ENCODE results near the gene PNMA6E. TPM values are rescaled to one million over a fixed set of nuclear protein-coding genes. Genes with fewer than 3 reads are reported as not detected.

Gene PNMA6E
- total and polyA plus RNA-seq, 2 donors (not counting 1 experiment from before 2014, with no cell fraction given) = not detected

GRCh38 chrX:153398275-153398960 lies 2.7 kb downstream of the PNMA6E start:
- ChIA-PET POLR2A (no interaction called here), CTCF (no interaction called here)
- no peak overlapping the region for H3K27ac Mint-ChIP-seq
- peaks cover 3% of the 10 kb centered on the region for H3K4me1 Mint-ChIP-seq
- no peaks in the 10 kb centered on the region for H3K9me3 Mint-ChIP-seq (ENCODE audit: insufficient read depth)
- Histone ChIP-seq H3K9ac (ENCODE audit: low read length) (no peak overlapping the region), H3K27ac (ENCODE audit: low read length in 2 of 2) (no peak overlapping the region), H3K4me1 (ENCODE audit: control insufficient read depth in 2 of 2, insufficient read depth in 2 of 2, low read length in 2 of 2) (peaks cover 0 to 6% of the 10 kb centered on the region in 2 donors), H4K20me1 (ENCODE audit: control insufficient read depth, insufficient read depth, low read length, poor library complexity, severe bottlenecking) (no peaks in the 10 kb centered on the region), H3K4me3 (ENCODE audit: control extremely low read depth in 1 of 5, extremely low read depth in 1 of 5, insufficient read depth in 1 of 5, low read depth in 2 of 5, low read length in 4 of 5) (no peak overlapping the region), H2AFZ (ENCODE audit: insufficient read depth, low read depth, low read length, poor library complexity, severe bottlenecking) (no peak overlapping the region), H3K79me2 (ENCODE audit: control insufficient read depth, insufficient read depth, low read length) (no peaks in the 10 kb centered on the region), H3K27me3 (replicated peaks in 1 of 4; ENCODE audit: control extremely low read depth in 1 of 4, control insufficient read depth in 3 of 4, insufficient read depth in 4 of 4, low read length in 3 of 4) (no peaks in the 10 kb centered on the region), H3K9me3 (ENCODE audit: control extremely low read depth in 1 of 3, control insufficient read depth in 2 of 3, insufficient read depth in 1 of 3, low read length in 2 of 3) (peaks cover 0 to 3% (median 0%) of the 10 kb centered on the region in 3 donors), H3K36me3 (replicated peaks in 1 of 2; ENCODE audit: control extremely low read depth in 1 of 2, control insufficient read depth in 1 of 2, extremely low read depth in 1 of 2, insufficient read depth in 2 of 2, low read length in 1 of 2) (no peaks in the 10 kb centered on the region), H3K4me2 (replicated peaks; ENCODE audit: low read depth, low read length, poor library complexity, severe bottlenecking) (no peak overlapping the region)
- no peaks in the 10 kb centered on the region for H3K27me3 Mint-ChIP-seq
- H3K4me3 Mint-ChIP-seq = no peak overlapping the region
- intact Hi-C loops (cut with micrococcal nuclease) = no loop called here
- TF ChIP-seq EZH2 (IDR thresholded peaks at IDR 0.05; ENCODE audit: borderline replicate concordance, insufficient read depth, low read depth, low read length, poor library complexity, severe bottlenecking) = no peak
- TF ChIP-seq, protein P1, sequence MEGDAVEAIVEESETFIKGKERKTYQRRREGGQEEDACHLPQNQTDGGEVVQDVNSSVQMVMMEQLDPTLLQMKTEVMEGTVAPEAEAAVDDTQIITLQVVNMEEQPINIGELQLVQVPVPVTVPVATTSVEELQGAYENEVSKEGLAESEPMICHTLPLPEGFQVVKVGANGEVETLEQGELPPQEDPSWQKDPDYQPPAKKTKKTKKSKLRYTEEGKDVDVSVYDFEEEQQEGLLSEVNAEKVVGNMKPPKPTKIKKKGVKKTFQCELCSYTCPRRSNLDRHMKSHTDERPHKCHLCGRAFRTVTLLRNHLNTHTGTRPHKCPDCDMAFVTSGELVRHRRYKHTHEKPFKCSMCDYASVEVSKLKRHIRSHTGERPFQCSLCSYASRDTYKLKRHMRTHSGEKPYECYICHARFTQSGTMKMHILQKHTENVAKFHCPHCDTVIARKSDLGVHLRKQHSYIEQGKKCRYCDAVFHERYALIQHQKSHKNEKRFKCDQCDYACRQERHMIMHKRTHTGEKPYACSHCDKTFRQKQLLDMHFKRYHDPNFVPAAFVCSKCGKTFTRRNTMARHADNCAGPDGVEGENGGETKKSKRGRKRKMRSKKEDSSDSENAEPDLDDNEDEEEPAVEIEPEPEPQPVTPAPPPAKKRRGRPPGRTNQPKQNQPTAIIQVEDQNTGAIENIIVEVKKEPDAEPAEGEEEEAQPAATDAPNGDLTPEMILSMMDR (IDR thresholded peaks at IDR 0.05) = no peak
- WGBS (ENCODE audit: insufficient coverage) = 97% methylated on average over 14 of the region's 17 CpGs
- DNase-seq = no peak
- ATAC-seq (ENCODE audit: low read depth) = no peak

- DNase-seq = no peak
- Histone ChIP-seq H3K36me3 (replicated peaks in 1 of 2; ENCODE audit: control extremely low read depth in 1 of 2, control insufficient read depth in 1 of 2, extremely low read depth in 1 of 2, insufficient read depth in 2 of 2, low read length in 1 of 2) (no peaks in the 10 kb centered on the region), H3K4me3 (ENCODE audit: control extremely low read depth in 1 of 5, extremely low read depth in 1 of 5, insufficient read depth in 1 of 5, low read depth in 2 of 5, low read length in 4 of 5) (no peak overlapping the region), H2AFZ (ENCODE audit: insufficient read depth, low read depth, low read length, poor library complexity, severe bottlenecking) (no peak overlapping the region), H3K27me3 (replicated peaks in 1 of 4; ENCODE audit: control extremely low read depth in 1 of 4, control insufficient read depth in 3 of 4, insufficient read depth in 4 of 4, low read length in 3 of 4) (no peaks in the 10 kb centered on the region), H3K4me1 (ENCODE audit: control insufficient read depth in 2 of 2, insufficient read depth in 2 of 2, low read length in 2 of 2) (peaks cover 0 to 6% of the 10 kb centered on the region in 2 donors), H3K4me2 (replicated peaks; ENCODE audit: low read depth, low read length, poor library complexity, severe bottlenecking) (no peak overlapping the region), H3K79me2 (ENCODE audit: control insufficient read depth, insufficient read depth, low read length) (no peaks in the 10 kb centered on the region), H3K9me3 (ENCODE audit: control extremely low read depth in 1 of 3, control insufficient read depth in 2 of 3, insufficient read depth in 1 of 3, low read length in 2 of 3) (peaks cover 0 to 3% (median 0%) of the 10 kb centered on the region in 3 donors), H4K20me1 (ENCODE audit: control insufficient read depth, insufficient read depth, low read length, poor library complexity, severe bottlenecking) (no peaks in the 10 kb centered on the region), H3K9ac (ENCODE audit: low read length) (no peak overlapping the region), H3K27ac (ENCODE audit: low read length in 2 of 2) (no peak overlapping the region)
- 97% methylated on average over 26 of the region's 27 CpGs for WGBS (ENCODE audit: insufficient coverage)
- no peaks in the 10 kb centered on the region for H3K9me3 Mint-ChIP-seq (ENCODE audit: insufficient read depth)
- intact Hi-C loops (cut with micrococcal nuclease) = no loop called here
- no peak overlapping the region for H3K4me3 Mint-ChIP-seq
- POLR2A ChIA-PET = no interaction called here
- no peak for TF ChIP-seq EZH2 (IDR thresholded peaks at IDR 0.05; ENCODE audit: borderline replicate concordance, insufficient read depth, low read depth, low read length, poor library complexity, severe bottlenecking)
- TF ChIP-seq, protein P1 (IDR thresholded peaks at IDR 0.05) = no peak
- H3K27me3 Mint-ChIP-seq = no peaks in the 10 kb centered on the region
- no peak for ATAC-seq (ENCODE audit: low read depth)
- CTCF ChIA-PET = no interaction called here
- H3K4me1 Mint-ChIP-seq = peaks cover 3% of the 10 kb centered on the region
- H3K27ac Mint-ChIP-seq = no peak overlapping the region
These were observed 3.7 kb downstream of the PNMA6E start for GRCh38 chrX:153397256-153397960.

Measured in B cell (primary cell).